ENCODE results near the gene C21orf58. TPM values are rescaled to one million over a fixed set of nuclear protein-coding genes. Genes with fewer than 3 reads are reported as not detected.

C21orf58 gene
- total RNA-seq, 1 donor from 2014 or later: 0.53 TPM

GRCh38 chr21:46351476-46352163, 27.9 kb upstream of the C21orf58 start:
- no peak for DNase-seq (ENCODE audit: low read depth)
- TF ChIP-seq, protein P1, sequence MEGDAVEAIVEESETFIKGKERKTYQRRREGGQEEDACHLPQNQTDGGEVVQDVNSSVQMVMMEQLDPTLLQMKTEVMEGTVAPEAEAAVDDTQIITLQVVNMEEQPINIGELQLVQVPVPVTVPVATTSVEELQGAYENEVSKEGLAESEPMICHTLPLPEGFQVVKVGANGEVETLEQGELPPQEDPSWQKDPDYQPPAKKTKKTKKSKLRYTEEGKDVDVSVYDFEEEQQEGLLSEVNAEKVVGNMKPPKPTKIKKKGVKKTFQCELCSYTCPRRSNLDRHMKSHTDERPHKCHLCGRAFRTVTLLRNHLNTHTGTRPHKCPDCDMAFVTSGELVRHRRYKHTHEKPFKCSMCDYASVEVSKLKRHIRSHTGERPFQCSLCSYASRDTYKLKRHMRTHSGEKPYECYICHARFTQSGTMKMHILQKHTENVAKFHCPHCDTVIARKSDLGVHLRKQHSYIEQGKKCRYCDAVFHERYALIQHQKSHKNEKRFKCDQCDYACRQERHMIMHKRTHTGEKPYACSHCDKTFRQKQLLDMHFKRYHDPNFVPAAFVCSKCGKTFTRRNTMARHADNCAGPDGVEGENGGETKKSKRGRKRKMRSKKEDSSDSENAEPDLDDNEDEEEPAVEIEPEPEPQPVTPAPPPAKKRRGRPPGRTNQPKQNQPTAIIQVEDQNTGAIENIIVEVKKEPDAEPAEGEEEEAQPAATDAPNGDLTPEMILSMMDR (IDR thresholded peaks at IDR 0.05; ENCODE audit: insufficient read depth, low read length, severe bottlenecking): no peak
- H3K4me3 ChIP-seq (ENCODE audit: low read depth, low read length): no peak overlapping the region
- no peak for FAIRE-seq
- peaks cover 40% of the 10 kb centered on the region for H3K36me3 ChIP-seq (ENCODE audit: control insufficient read depth, insufficient read depth, low read length)
- no peaks in the 10 kb centered on the region for H3K27me3 ChIP-seq (ENCODE audit: control insufficient read depth, insufficient read depth, low read length)

GRCh38 chr21:46350981-46351380, 27.3 kb upstream of the C21orf58 start:
- Histone ChIP-seq H3K36me3 (ENCODE audit: control insufficient read depth, insufficient read depth, low read length) (peaks cover 39% of the 10 kb centered on the region), H3K4me3 (ENCODE audit: low read depth, low read length) (no peak overlapping the region), H3K27me3 (ENCODE audit: control insufficient read depth, insufficient read depth, low read length) (no peaks in the 10 kb centered on the region)
- TF ChIP-seq, protein P1 (IDR thresholded peaks at IDR 0.05; ENCODE audit: insufficient read depth, low read length, severe bottlenecking): no peak
- DNase-seq (ENCODE audit: low read depth) (no peak), FAIRE-seq (no peak)

DNA sequence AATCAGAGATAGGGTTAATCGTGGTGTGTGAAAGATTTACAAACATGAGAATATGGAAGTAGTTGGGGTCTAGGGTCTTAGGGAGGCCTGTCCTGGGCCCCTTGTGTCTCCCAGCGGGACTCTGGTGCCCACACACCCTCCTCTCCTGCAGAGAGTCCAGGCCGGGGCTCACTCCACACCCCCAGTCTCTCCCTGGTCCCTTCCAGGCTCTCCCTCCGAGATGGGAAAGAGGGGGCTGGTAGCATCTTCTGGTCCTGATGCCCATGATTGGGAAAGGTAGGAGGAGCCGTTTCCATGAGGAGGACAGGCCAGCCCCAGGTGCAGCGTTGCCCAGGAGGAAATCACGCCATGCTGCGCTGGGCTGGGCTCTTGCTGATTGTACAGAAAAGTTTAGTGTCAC, 26.9 kb upstream of the C21orf58 start:
- Histone ChIP-seq H3K27me3 (ENCODE audit: control insufficient read depth, insufficient read depth, low read length) (no peaks in the 10 kb centered on the region), H3K4me3 (ENCODE audit: low read depth, low read length) (no peak overlapping the region), H3K36me3 (ENCODE audit: control insufficient read depth, insufficient read depth, low read length) (peaks cover 35% of the 10 kb centered on the region)
- TF ChIP-seq, protein P1 (IDR thresholded peaks at IDR 0.05; ENCODE audit: insufficient read depth, low read length, severe bottlenecking): no peak
- FAIRE-seq (no peak), DNase-seq (ENCODE audit: low read depth) (no peak)

- H3K27me3 ChIP-seq (ENCODE audit: control insufficient read depth, insufficient read depth, low read length): no peaks in the 10 kb centered on the region
- TF ChIP-seq, protein P1 (IDR thresholded peaks at IDR 0.05; ENCODE audit: insufficient read depth, low read length, severe bottlenecking): no peak
- H3K4me3 ChIP-seq (ENCODE audit: low read depth, low read length): no peak overlapping the region
- no peak for DNase-seq (ENCODE audit: low read depth)
- peaks cover 28% of the 10 kb centered on the region for H3K36me3 ChIP-seq (ENCODE audit: control insufficient read depth, insufficient read depth, low read length)
- FAIRE-seq: peak; percentile 43
Measured at GRCh38 chr21:46349134-46349760, 25.6 kb upstream of the C21orf58 start.

DNA sequence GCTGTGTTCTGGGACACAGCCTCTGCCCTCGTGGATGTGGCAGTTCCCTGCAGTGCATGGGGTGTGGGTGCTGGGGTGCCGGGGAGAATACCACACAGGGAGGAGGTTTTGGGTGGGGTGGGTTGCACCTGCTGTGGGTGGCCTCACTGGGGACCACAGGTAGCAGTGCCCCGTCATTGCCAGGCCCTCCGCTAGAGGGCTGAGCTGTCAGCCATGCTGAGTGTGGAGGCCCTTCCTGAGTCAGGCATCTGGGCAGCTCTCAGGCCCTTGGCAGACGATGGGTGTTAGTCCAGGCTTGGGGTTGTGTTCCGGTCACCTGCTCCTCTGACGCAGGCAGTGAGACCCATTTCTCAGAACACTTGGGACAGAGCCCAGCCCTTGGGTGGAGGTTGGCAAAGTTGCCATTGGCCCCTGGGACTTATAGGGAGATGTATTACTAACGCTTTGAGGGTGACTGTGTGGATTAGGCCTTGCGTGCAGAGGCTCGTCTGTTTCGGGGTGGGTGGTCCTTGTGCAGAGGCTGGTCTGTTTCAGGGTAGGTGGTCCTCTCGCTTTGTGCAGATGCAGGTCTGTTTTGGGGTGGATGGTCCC, 24.2 kb upstream of the C21orf58 start:
- H3K4me3 ChIP-seq (ENCODE audit: low read depth, low read length): no peak overlapping the region
- peaks cover 20% of the 10 kb centered on the region for H3K36me3 ChIP-seq (ENCODE audit: control insufficient read depth, insufficient read depth, low read length)
- no peaks in the 10 kb centered on the region for H3K27me3 ChIP-seq (ENCODE audit: control insufficient read depth, insufficient read depth, low read length)
- FAIRE-seq: peak; percentile 75
- TF ChIP-seq, protein P1 (IDR thresholded peaks at IDR 0.05; ENCODE audit: insufficient read depth, low read length, severe bottlenecking): no peak
- no peak for DNase-seq (ENCODE audit: low read depth)
